Common myeloid progenitor, CD34-positive (primary cell): ENCODE data around the gene LPP.

ENCODE experiments used
- CTCF ChIA-PET: fragments of 350-600 bp; sonication (Branson Sonifier 250); formaldehyde crosslinking; loops from one replicate; lab custom pipeline; 2021; ENCODE audit warnings: antibody characterized with exemption; lab: Charles Lee
- POLR2A ChIA-PET: fragments of 350-600 bp; sonication (Branson Sonifier 250); formaldehyde crosslinking; loops from one replicate; lab custom pipeline; 2021; ENCODE audit warnings: antibody characterized with exemption; lab: Charles Lee
- DNase-seq, 3 donors: peaks; one replicate each; pipeline versions ENCODE4 v3.0.0 to v3.0.0-alpha.2; 2013
- H3K27ac ChIP-seq, 2 experiments: 1 replicate in 1 of 2; 2 replicates in 1 of 2; pipeline ENCODE4 v1.7.0; 2013; ENCODE audit warnings: inconsistent platforms in 2 of 2, low read length in 2 of 2, mild to moderate bottlenecking in 2 of 2, low read depth in 1 of 2, moderate library complexity in 1 of 2; ENCODE audit not compliant: severe bottlenecking in 2 of 2, insufficient read depth in 1 of 2, poor library complexity in 1 of 2
- H3K27me3 ChIP-seq, 5 experiments: replicated peaks in 2 of 5; 1 replicate in 3 of 5; 2 replicates in 2 of 5; pipeline versions ENCODE4 v1.6.1 to v1.7.0; 2013; ENCODE audit warnings: low read length in 4 of 5, mild to moderate bottlenecking in 2 of 5, moderate library complexity in 2 of 5, inconsistent platforms in 1 of 5; ENCODE audit not compliant: insufficient read depth in 5 of 5, control insufficient read depth in 4 of 5
- H3K36me3 ChIP-seq, 4 experiments: 1 replicate in 2 of 4; 2 replicates in 2 of 4; pipeline versions ENCODE4 v1.6.1 to v1.7.0; 2013; ENCODE audit warnings: low read length in 3 of 4, control low read depth in 1 of 4, mild to moderate bottlenecking in 1 of 4; ENCODE audit not compliant: control insufficient read depth in 4 of 4, insufficient read depth in 4 of 4
- H3K4me1 ChIP-seq, 4 experiments: 1 replicate in 3 of 4; 2 replicates in 1 of 4; pipeline versions ENCODE4 v1.6.1 to v1.7.1; 2013; ENCODE audit warnings: low read length in 3 of 4, mild to moderate bottlenecking in 3 of 4, control low read depth in 1 of 4, inconsistent platforms in 1 of 4, moderate library complexity in 1 of 4; ENCODE audit not compliant: control insufficient read depth in 4 of 4, insufficient read depth in 4 of 4; ENCODE audit errors: control extremely low read depth in 1 of 4
- H3K4me3 ChIP-seq, 7 experiments: 1 replicate in 4 of 7; 2 replicates in 3 of 7; pipeline versions ENCODE4 v1.5.1 to v1.7.0; 2013; ENCODE audit warnings: mild to moderate bottlenecking in 7 of 7, low read length in 6 of 7, moderate library complexity in 6 of 7, inconsistent platforms in 2 of 7, low read depth in 2 of 7, control low read depth in 1 of 7; ENCODE audit not compliant: insufficient read depth in 4 of 7, control insufficient read depth in 1 of 7; ENCODE audit errors: extremely low read depth in 1 of 7
- H3K9me3 ChIP-seq, 5 experiments: 1 replicate in 4 of 5; 2 replicates in 1 of 5; pipeline versions ENCODE4 v1.6.1 to v1.7.1; 2013; ENCODE audit warnings: low read length in 4 of 5, mild to moderate bottlenecking in 2 of 5, inconsistent platforms in 1 of 5, low read depth in 1 of 5, moderate library complexity in 1 of 5; ENCODE audit not compliant: control insufficient read depth in 4 of 5, insufficient read depth in 2 of 5; ENCODE audit errors: control extremely low read depth in 1 of 5
- WGBS: methylation state at CpG from one replicate; pipeline ENCODE4 v1.1.5; 2013; ENCODE audit not compliant: insufficient coverage; 5-methylcytosine and 5-hydroxymethylcytosine counted together

Gene LPP

DNA sequence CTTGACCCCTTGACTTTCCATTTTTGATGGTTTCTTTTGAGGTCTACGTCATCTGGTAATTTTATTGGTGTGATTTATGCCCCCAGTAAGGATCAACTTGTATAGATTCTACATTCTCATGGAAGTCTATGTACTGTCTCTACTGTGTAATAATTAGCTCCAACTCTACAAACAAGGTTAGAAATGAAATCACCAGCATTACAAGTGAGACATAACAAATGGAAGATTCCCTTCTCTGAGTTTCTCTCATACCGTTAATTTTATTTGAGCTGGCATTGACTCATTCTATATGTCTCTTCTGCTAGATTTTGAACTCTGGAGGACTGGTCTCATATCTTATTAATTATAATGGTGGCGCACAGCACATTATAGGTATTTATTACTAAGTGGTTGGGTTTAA is 138.9 kb downstream of the LPP start:
- H3K4me1 ChIP-seq, result peaks cover 0 to 3% (median 0%) of the 10 kb centered on the region in 4 experiments
- H3K4me3 ChIP-seq, result no peak overlapping the region
- POLR2A ChIA-PET, result no interaction called here
- CTCF ChIA-PET, result no interaction called here
- peaks cover 0 to 2% (median under 1%) of the 10 kb centered on the region in 4 experiments for H3K36me3 ChIP-seq
- H3K27me3 ChIP-seq, result no peaks in the 10 kb centered on the region
- no peak overlapping the region for H3K27ac ChIP-seq
- 80% methylated on average over 1 of the region's 3 CpGs for whole genome bisulfite sequencing
- H3K9me3 ChIP-seq, result no peaks in the 10 kb centered on the region
- DNase-seq, result no peak

DNA sequence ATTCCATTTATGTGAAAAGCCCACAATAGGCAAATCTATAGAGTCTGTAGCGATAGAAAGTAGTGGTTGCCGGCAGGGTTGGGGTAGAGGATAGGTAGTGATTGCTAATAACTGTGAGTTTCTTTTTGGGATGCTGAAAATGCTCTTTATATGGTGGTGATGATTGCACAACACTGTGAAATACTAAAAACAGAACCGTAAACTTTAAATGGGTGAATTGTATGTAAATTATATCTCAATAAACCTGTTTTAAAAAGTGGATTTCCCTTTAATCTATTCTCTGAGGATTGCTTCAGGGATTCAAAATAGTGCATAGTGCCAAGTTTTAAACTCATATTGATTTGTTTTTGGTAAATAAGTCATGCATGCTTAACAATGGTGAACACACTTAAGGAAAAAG is 140.2 kb downstream of the LPP start:
- Histone ChIP-seq H3K4me1 (peaks cover 0 to 3% (median 0%) of the 10 kb centered on the region in 4 experiments), H3K36me3 (peaks cover 0 to 2% (median under 1%) of the 10 kb centered on the region in 4 experiments), H3K9me3 (no peaks in the 10 kb centered on the region), H3K27me3 (no peaks in the 10 kb centered on the region), H3K4me3 (no peak overlapping the region), H3K27ac (no peak overlapping the region)
- CTCF ChIA-PET, result interaction anchor here (1.0 to 1.1 kb wide), 2 partner anchors 8 to 12 kb away, joined by 3 read pairs; no protein-coding TSS in a partner anchor
- DNase-seq, result no peak
- POLR2A ChIA-PET, result no interaction called here
- WGBS, result no CpG with 5 or more reads among the region's 3 CpGs

DNA sequence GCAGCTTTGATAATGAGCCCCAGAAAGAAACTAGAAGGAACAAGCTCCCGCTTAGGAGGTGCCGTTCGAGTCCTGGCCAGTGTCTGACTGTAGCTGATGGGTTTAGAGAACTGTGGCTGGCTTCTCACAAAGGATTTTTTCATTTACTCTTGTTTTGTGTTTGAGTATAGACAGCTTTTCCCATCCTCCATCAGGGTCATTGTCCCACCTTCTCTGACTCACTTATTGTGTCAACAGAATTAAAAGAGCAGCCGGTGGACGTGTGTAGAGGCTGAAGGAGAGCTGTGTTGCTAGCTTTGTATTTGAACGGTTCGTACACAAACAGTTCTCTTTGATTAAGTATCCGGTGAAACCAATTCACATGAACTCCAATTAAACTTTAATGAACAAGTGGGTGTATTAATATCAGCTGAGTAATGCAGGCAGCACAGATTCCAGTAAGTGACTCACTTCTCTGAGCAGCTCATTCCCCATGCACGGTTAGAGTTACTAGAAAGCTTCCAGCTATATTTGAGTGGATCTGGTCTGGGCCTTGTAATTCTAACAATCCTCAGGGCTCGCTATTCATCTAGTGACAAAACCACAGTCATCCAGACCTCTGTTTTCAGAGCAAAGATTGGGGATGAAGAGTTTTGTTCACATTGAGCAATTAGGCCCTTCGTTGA is 141.0 kb downstream of the LPP start:
- H3K36me3 ChIP-seq, result peaks cover 0 to 2% (median under 1%) of the 10 kb centered on the region in 4 experiments
- ChIA-PET POLR2A (interaction anchor here (0.6 kb wide), 1 partner anchor 104 kb away, joined by 5 read pairs; no protein-coding TSS in a partner anchor), CTCF (interaction anchor here (0.7 to 1.1 kb wide), 3 partner anchors 9 to 33 kb away, joined by 3 read pairs; no protein-coding TSS in a partner anchor)
- peaks cover 0 to 3% (median 0%) of the 10 kb centered on the region in 4 experiments for H3K4me1 ChIP-seq
- H3K9me3 ChIP-seq, result no peaks in the 10 kb centered on the region
- 94% methylated on average over 4 of the region's 11 CpGs for WGBS
- H3K27ac ChIP-seq, result no peak overlapping the region
- DNase-seq, result no peak
- H3K4me3 ChIP-seq, result no peak overlapping the region
- H3K27me3 ChIP-seq, result no peaks in the 10 kb centered on the region

DNA sequence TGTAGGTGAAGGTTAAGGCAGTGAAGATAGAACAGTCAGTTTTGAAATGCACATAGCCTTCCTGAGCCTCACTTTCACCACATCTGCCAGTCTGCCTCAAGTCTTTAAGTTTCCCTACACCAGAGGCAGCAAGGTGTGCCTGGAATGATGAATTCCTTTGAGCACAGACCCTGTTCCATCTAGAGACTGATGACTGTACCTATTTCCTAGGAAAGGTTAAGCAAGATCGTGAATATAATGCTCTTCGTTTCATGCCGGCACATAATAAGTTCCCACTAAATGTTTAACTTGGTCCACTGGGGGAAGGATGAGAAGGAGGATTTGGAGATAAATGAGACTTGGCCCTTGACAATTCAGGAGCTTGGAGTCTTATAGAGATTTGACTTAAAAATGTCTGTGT is 141.9 kb downstream of the LPP start:
- DNase-seq, result no peak
- Histone ChIP-seq H3K4me3 (no peak overlapping the region), H3K27ac (no peak overlapping the region), H3K36me3 (no peaks in the 10 kb centered on the region), H3K9me3 (no peaks in the 10 kb centered on the region), H3K27me3 (no peaks in the 10 kb centered on the region), H3K4me1 (peaks cover 0 to 3% (median 0%) of the 10 kb centered on the region in 4 experiments)
- ChIA-PET POLR2A (no interaction called here), CTCF (no interaction called here)
- WGBS, result 100% methylated on average over 2 of the region's 3 CpGs

DNA sequence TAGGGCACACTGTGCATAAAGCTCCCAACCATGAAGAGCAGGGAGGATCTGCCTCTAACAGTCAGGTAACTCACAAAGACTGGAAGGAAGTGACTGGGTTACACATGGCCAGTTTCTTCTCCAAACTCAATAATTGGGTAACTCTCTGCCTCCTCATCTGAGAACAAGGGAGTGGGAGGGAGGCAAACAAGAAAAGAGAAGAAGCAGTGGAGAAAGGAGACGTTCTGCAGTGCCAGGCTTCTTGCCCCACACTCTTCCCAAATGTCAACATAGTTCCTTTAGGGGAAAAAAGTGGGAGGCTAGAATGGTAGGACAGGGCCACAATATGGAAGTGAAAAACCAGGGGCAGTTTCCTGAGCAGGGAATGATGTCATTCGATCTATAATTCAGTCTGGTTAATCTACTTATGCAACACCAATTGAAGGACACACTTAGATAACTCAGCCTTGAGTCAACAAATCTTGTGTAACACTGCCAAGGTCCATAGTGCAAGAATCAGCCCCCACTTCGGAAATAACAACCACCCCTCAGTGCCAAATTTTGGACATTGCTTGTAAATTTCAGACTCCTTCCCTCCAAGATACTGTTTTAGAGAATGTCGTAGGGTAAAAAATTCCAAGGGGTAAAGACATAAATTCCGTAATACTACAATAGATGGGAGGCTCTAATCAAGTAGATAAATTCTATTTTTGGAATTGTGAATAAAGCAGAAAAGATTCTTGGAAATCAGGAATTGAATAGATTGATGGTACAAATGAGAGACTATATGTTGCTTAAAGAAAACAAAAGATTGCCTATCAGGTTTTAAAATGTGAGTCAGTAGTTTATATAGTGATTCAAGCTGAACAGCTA is 143.0 kb downstream of the LPP start:
- Histone ChIP-seq H3K4me3 (no peak overlapping the region), H3K27ac (no peak overlapping the region), H3K4me1 (peaks cover 0 to 3% (median 0%) of the 10 kb centered on the region in 4 experiments), H3K9me3 (no peaks in the 10 kb centered on the region), H3K27me3 (no peaks in the 10 kb centered on the region), H3K36me3 (no peaks in the 10 kb centered on the region)
- DNase-seq, result peak in 1 of 3 donors; percentile 3
- ChIA-PET CTCF (interaction anchor here (1.5 kb wide), 1 partner anchor 14 kb away, joined by 3 read pairs; no protein-coding TSS in a partner anchor), POLR2A (no interaction called here)
- WGBS, result 92% methylated on average over 2 of the region's 5 CpGs

DNA sequence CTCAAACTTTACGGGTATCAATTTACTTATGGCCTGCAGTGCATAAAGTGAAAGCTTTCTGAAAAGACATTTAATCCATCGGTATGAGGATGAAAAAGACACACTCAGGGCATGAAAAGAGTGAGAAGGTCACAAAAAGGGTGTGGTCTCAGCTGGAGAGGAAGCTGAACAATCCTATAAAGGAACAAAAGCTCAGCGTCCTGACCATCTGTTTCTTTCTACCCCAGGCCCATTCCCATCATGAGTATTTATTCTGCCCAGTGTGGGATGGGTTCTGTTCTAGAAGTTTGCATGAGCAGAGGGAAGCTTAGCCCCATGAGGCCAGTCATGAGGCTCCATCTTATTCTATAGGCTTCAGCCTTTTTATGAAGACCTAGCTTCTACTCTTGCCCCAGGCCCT is 144.6 kb downstream of the LPP start:
- Histone ChIP-seq H3K4me3 (no peak overlapping the region), H3K9me3 (no peaks in the 10 kb centered on the region), H3K27me3 (no peaks in the 10 kb centered on the region), H3K27ac (no peak overlapping the region), H3K4me1 (peaks cover 0 to 3% (median 0%) of the 10 kb centered on the region in 4 experiments), H3K36me3 (no peaks in the 10 kb centered on the region)
- WGBS, result 100% methylated on average over 2 of the region's 3 CpGs
- POLR2A ChIA-PET, result no interaction called here
- no peak for DNase-seq
- CTCF ChIA-PET, result interaction anchor here (1.5 kb wide), 1 partner anchor 12 kb away, joined by 3 read pairs; no protein-coding TSS in a partner anchor
